Naive thymus-derived CD4-positive, alpha-beta T cell (primary cell): ENCODE data around the gene PPP1R37. TPM values are rescaled to one million over a fixed set of nuclear protein-coding genes. Genes with fewer than 3 reads are reported as not detected.

Experiments
- ATAC-seq: fragments of 150-1000 bp; cut with Tn5 transposase; 2 replicates; pipeline ENCODE4 v1.10.0; 2021; ENCODE audit warnings: mild to moderate bottlenecking, moderate library complexity
- CTCF ChIA-PET: fragments of 350-600 bp; sonication (Branson Sonifier 250); formaldehyde crosslinking; loops from one replicate; lab custom pipeline; 2021; ENCODE audit warnings: antibody characterized with exemption; lab: Charles Lee
- POLR2A ChIA-PET: fragments of 350-600 bp; sonication (Branson Sonifier 250); formaldehyde crosslinking; loops from one replicate; lab custom pipeline; 2021; ENCODE audit warnings: antibody characterized with exemption, inconsistent platforms; lab: Charles Lee
- DNase-seq, 9 donors: peaks; one replicate each; pipeline versions ENCODE4 v3.0.0 to v3.0.0-alpha.2; 2020 to 2022; ENCODE audit warnings: mixed read lengths in 1 of 9
- H3K27ac ChIP-seq: one replicate; pipeline ENCODE4 v1.7.0; 2013; ENCODE audit warnings: mild to moderate bottlenecking, low read depth, low read length, moderate library complexity
- H3K27me3 ChIP-seq, 2 donors: one replicate each; pipeline ENCODE4 v1.7.0; 2013; ENCODE audit warnings: low read length in 2 of 2, mild to moderate bottlenecking in 2 of 2, moderate library complexity in 2 of 2; ENCODE audit not compliant: control insufficient read depth in 2 of 2, insufficient read depth in 2 of 2
- H3K36me3 ChIP-seq, 3 experiments: 1 replicate in 2 of 3; 2 replicates in 1 of 3; pipeline ENCODE4 v1.7.0; 2013; ENCODE audit warnings: low read length in 3 of 3, mild to moderate bottlenecking in 3 of 3, moderate library complexity in 1 of 3; ENCODE audit not compliant: insufficient read depth in 3 of 3, control insufficient read depth in 2 of 3
- H3K4me1 ChIP-seq, 2 donors: one replicate each; pipeline ENCODE4 v1.7.0; 2013; ENCODE audit warnings: low read length in 2 of 2, mild to moderate bottlenecking in 2 of 2, moderate library complexity in 1 of 2; ENCODE audit not compliant: control insufficient read depth in 2 of 2, insufficient read depth in 2 of 2
- H3K4me3 ChIP-seq: 2 replicates; pipeline ENCODE4 v1.7.0; 2013; ENCODE audit warnings: mild to moderate bottlenecking, low read length
- H3K9me3 ChIP-seq, 3 experiments: 1 replicate in 2 of 3; 2 replicates in 1 of 3; pipeline ENCODE4 v1.7.0; 2013; ENCODE audit warnings: low read length in 3 of 3; ENCODE audit not compliant: control insufficient read depth in 2 of 3
- H3K27ac Mint-ChIP-seq, 9 donors: one replicate each; pipeline ENCODE4 v1.8.0; 2020 to 2022; ENCODE audit warnings: mixed read lengths in 9 of 9, mild to moderate bottlenecking in 8 of 9, moderate library complexity in 5 of 9, inconsistent platforms in 2 of 9
- H3K27me3 Mint-ChIP-seq, 5 donors: one replicate each; pipeline ENCODE4 v1.8.0; 2021 to 2022; ENCODE audit warnings: mixed read lengths in 5 of 5, mild to moderate bottlenecking in 1 of 5
- H3K36me3 Mint-ChIP-seq, 5 donors: one replicate each; pipeline ENCODE4 v1.8.0; 2020 to 2022; ENCODE audit warnings: mixed read lengths in 5 of 5, mild to moderate bottlenecking in 3 of 5, inconsistent platforms in 1 of 5
- H3K4me1 Mint-ChIP-seq, 7 donors: one replicate each; pipeline ENCODE4 v1.8.0; 2020 to 2022; ENCODE audit warnings: mixed read lengths in 7 of 7, mild to moderate bottlenecking in 3 of 7, inconsistent platforms in 1 of 7
- H3K4me3 Mint-ChIP-seq, 10 donors: one replicate each; pipeline ENCODE4 v1.8.0; 2020 to 2022; ENCODE audit warnings: mild to moderate bottlenecking in 10 of 10, mixed read lengths in 10 of 10, moderate library complexity in 6 of 10, inconsistent platforms in 2 of 10
- H3K9me3 Mint-ChIP-seq, 11 donors: one replicate each; pipeline ENCODE4 v1.8.0; 2020 to 2022; ENCODE audit warnings: mixed read lengths in 11 of 11, mild to moderate bottlenecking in 4 of 11, inconsistent platforms in 1 of 11, moderate library complexity in 1 of 11
- intact Hi-C, 2 donors: fragments of 100-400 bp; cut with micrococcal nuclease; formaldehyde crosslinking; loops; one replicate each; pipeline ENCODE4 v1.15.1; 2023
- polyA plus RNA-seq, 2 donors: library from polyadenylated mRNA; unstranded; fragments of 300-500 nt; fragmentation: Illumina TruSeq; gene quantifications; one replicate each; pipeline ENCODE4 v1.2.3, GENCODE V29; 2021
- total RNA-seq, 6 experiments: library from RNA in 5 of 6; stranded (reverse) in 5 of 6; gene quantifications; 1 replicate in 5 of 6; 2 replicates in 1 of 6; pipeline ENCODE4 v1.2.3 and lab custom pipeline; 2021 to 2026

Gene PPP1R37
- total RNA-seq: 10 to 100 TPM; 20.0 to 28.3 (median 21.9) TPM
- polyA plus RNA-seq: 1 to 10 TPM; 1.4 to 1.5 TPM
- total RNA-seq (lab: John Stamatoyannopoulos, UW): 31.0 reads per million, percentile 60 among the genes with 10 or more reads in this experiment

- H3K4me1 Mint-ChIP-seq: peaks cover 56 to 81% (median 60%) of the 10 kb centered on the region in 7 donors
- ATAC-seq: peak; percentile 85
- Histone ChIP-seq H3K9me3 (no peaks in the 10 kb centered on the region), H3K4me1 (peaks cover 33 to 46% of the 10 kb centered on the region in 2 donors), H3K27me3 (no peaks in the 10 kb centered on the region), H3K4me3 (peak within 1 kb of the TSS; percentile 75), H3K27ac (peak within 1 kb of the TSS; percentile 90), H3K36me3 (peaks cover 0 to 13% (median 4%) of the 10 kb centered on the region in 3 experiments)
- H3K9me3 Mint-ChIP-seq: peaks cover 0 to 8% (median 0%) of the 10 kb centered on the region in 11 donors
- intact Hi-C loops: loop anchor here (1.0 to 5.0 kb wide), 15 partner anchors 10 to 794 kb away; partner anchors contain the start of genes BLOC1S3 (in 2 of the 2), GEMIN7 (in 2 of the 2), TRAPPC6A (in 2 of the 2) and BCL3 (in 1 of the 2)
- peak; percentile 81 to 97 (median 92) for DNase-seq
- H3K4me3 Mint-ChIP-seq: peak within 1 kb of the TSS; percentile 87 to 99 (median 96)
- ChIA-PET POLR2A (interaction anchor here (0.6 to 3.8 kb wide), 17 partner anchors 10 to 1429 kb away, joined by 3 to 36 read pairs (median 8); partner anchors contain the start of genes BLOC1S3, CLASRP, CLPTM1 and GEMIN7), CTCF (interaction anchor here (0.7 to 2.1 kb wide), 4 partner anchors 9 to 407 kb away, joined by 3 to 11 read pairs (median 6); partner anchors contain the start of genes BLOC1S3 and TRAPPC6A)
- no peaks in the 10 kb centered on the region for H3K27me3 Mint-ChIP-seq
- peak within 1 kb of the TSS; percentile 96 to 100 (median 98) for H3K27ac Mint-ChIP-seq
- peaks cover 0 to 11% (median 4%) of the 10 kb centered on the region in 5 donors for H3K36me3 Mint-ChIP-seq
These were observed at the start of gene PPP1R37 for GRCh38 chr19:45092747-45093678. Gene PPP1R37, plus strand, starts transcription at chr19:45093179. Its CDS starts 147 bp downstream, at chr19:45093326.

- H3K36me3 Mint-ChIP-seq: peaks cover 3 to 21% (median 9%) of the 10 kb centered on the region in 5 donors
- Histone ChIP-seq H3K9me3 (no peaks in the 10 kb centered on the region), H3K4me1 (peaks cover 3 to 22% of the 10 kb centered on the region in 2 donors), H3K36me3 (peaks cover 4 to 56% (median 21%) of the 10 kb centered on the region in 3 experiments), H3K27me3 (no peaks in the 10 kb centered on the region), H3K4me3 (no peak overlapping the region), H3K27ac (no peak overlapping the region)
- H3K27me3 Mint-ChIP-seq: no peaks in the 10 kb centered on the region
- peak overlapping the region in 3 of 9 donors; percentile 32 to 53 (median 46) for H3K27ac Mint-ChIP-seq
- CTCF ChIA-PET: interaction anchor here (0.6 kb wide), 1 partner anchor 632 kb away, joined by 5 read pairs; no protein-coding TSS in a partner anchor
- no peak for DNase-seq
- peak overlapping the region in 1 of 10 donors; percentile 45 for H3K4me3 Mint-ChIP-seq
- POLR2A ChIA-PET: interaction anchor here (1.2 kb wide), 1 partner anchor 47 kb away, joined by 4 read pairs; the partner anchor contains the start of gene PPP1R37
- peaks cover 42 to 67% (median 56%) of the 10 kb centered on the region in 7 donors for H3K4me1 Mint-ChIP-seq
- ATAC-seq: no peak
- H3K9me3 Mint-ChIP-seq: no peaks in the 10 kb centered on the region
- intact Hi-C loops: loop anchor here in 1 of 2 donors (2.0 kb wide), 1 partner anchor 29 kb away; no protein-coding TSS in a partner anchor
These were observed 47.2 kb upstream of the PPP1R37 start for GRCh38 chr19:45045671-45046353.

- Histone ChIP-seq H3K4me3 (no peak overlapping the region), H3K27ac (no peak overlapping the region), H3K27me3 (no peaks in the 10 kb centered on the region), H3K4me1 (peaks cover 3 to 18% of the 10 kb centered on the region in 2 donors), H3K9me3 (no peaks in the 10 kb centered on the region), H3K36me3 (peaks cover 4 to 53% (median 18%) of the 10 kb centered on the region in 3 experiments)
- DNase-seq: no peak
- Mint-ChIP-seq H3K27me3 (no peaks in the 10 kb centered on the region), H3K4me1 (peaks cover 43 to 64% (median 52%) of the 10 kb centered on the region in 7 donors), H3K4me3 (peak overlapping the region in 3 of 10 donors; percentile 35 to 73 (median 69)), H3K9me3 (no peaks in the 10 kb centered on the region), H3K27ac (peak overlapping the region in 2 of 9 donors; percentile 21 to 48), H3K36me3 (peaks cover 3 to 20% (median 6%) of the 10 kb centered on the region in 5 donors)
- CTCF ChIA-PET: no interaction called here
- POLR2A ChIA-PET: no interaction called here
- intact Hi-C loops: loop anchor here in 1 of 2 donors (2.0 kb wide), 1 partner anchor 30 kb away; no protein-coding TSS in a partner anchor
- ATAC-seq: no peak
These were observed 46.6 kb upstream of the PPP1R37 start for GRCh38 chr19:45046355-45046754.

GRCh38 chr19:45047188-45047797 is 45.7 kb upstream of the PPP1R37 start:
- peak; percentile 85 for ATAC-seq
- peak overlapping the region in 8 of 10 donors; percentile 3 to 73 (median 50) for H3K4me3 Mint-ChIP-seq
- no peaks in the 10 kb centered on the region for H3K27me3 Mint-ChIP-seq
- peaks cover 39 to 54% (median 43%) of the 10 kb centered on the region in 7 donors for H3K4me1 Mint-ChIP-seq
- no peaks in the 10 kb centered on the region for H3K27me3 ChIP-seq
- H3K9me3 ChIP-seq: no peaks in the 10 kb centered on the region
- peaks cover 3 to 12% of the 10 kb centered on the region in 2 donors for H3K4me1 ChIP-seq
- DNase-seq: peak in 3 of 9 donors; percentile 9 to 19 (median 18)
- intact Hi-C loops: loop anchor here in 1 of 2 donors (2.0 kb wide), 1 partner anchor 30 kb away; no protein-coding TSS in a partner anchor
- peaks cover 0 to 51% (median 12%) of the 10 kb centered on the region in 3 experiments for H3K36me3 ChIP-seq
- CTCF ChIA-PET: no interaction called here
- peaks cover 0 to 16% (median 3%) of the 10 kb centered on the region in 5 donors for H3K36me3 Mint-ChIP-seq
- POLR2A ChIA-PET: no interaction called here
- H3K4me3 ChIP-seq: no peak overlapping the region
- H3K27ac ChIP-seq: peak overlapping the region; percentile 6
- H3K9me3 Mint-ChIP-seq: no peaks in the 10 kb centered on the region
- H3K27ac Mint-ChIP-seq: peak overlapping the region; percentile 45 to 81 (median 69)

- Mint-ChIP-seq H3K27ac (peak overlapping the region in 6 of 9 donors; percentile 7 to 64 (median 18)), H3K36me3 (peaks cover 0 to 21% (median 3%) of the 10 kb centered on the region in 5 donors), H3K4me1 (peaks cover 39 to 50% (median 43%) of the 10 kb centered on the region in 7 donors), H3K4me3 (no peak overlapping the region), H3K27me3 (no peaks in the 10 kb centered on the region), H3K9me3 (no peaks in the 10 kb centered on the region)
- H3K4me3 ChIP-seq: no peak overlapping the region
- CTCF ChIA-PET: no interaction called here
- no peaks in the 10 kb centered on the region for H3K9me3 ChIP-seq
- H3K4me1 ChIP-seq: peaks cover 3 to 12% of the 10 kb centered on the region in 2 donors
- intact Hi-C loops: no loop called here
- H3K27me3 ChIP-seq: no peaks in the 10 kb centered on the region
- no peak for ATAC-seq
- peaks cover 0 to 60% (median 18%) of the 10 kb centered on the region in 3 experiments for H3K36me3 ChIP-seq
- no peak for DNase-seq
- no peak overlapping the region for H3K27ac ChIP-seq
- POLR2A ChIA-PET: interaction anchor here (0.6 kb wide), 1 partner anchor 11 kb away, joined by 3 read pairs; no protein-coding TSS in a partner anchor
These were observed 43.8 kb upstream of the PPP1R37 start for GRCh38 chr19:45049073-45049736.
